Activated CD4-positive, alpha-beta T cell treated with anti-CD3 and anti-CD28 coated beads, Interleukin-10, Interleukin-2, amounts not matched to agents 100 ng/mL and 50 ng/mL, durations not matched to agents 16 hours and 8 hours (primary cell): Measurements from ENCODE around the gene SLC6A2.

Experiments
- DNase-seq: peaks from one replicate; pipeline ENCODE4 v3.0.0-alpha.2; 2020

SLC6A2 gene

GRCh38 chr16:55678161-55678821, 22.5 kb downstream of the SLC6A2 start:
- DNase-seq = no peak

- no peak for DNase-seq
Observed at GRCh38 chr16:55682086-55682485, 26.3 kb downstream of the SLC6A2 start.

GRCh38 chr16:55685973-55686372, 30.2 kb downstream of the SLC6A2 start:
- no peak for DNase-seq

GRCh38 chr16:55686671-55687070, 30.9 kb downstream of the SLC6A2 start:
- DNase-seq = no peak

GRCh38 chr16:55687802-55688201, 32.0 kb downstream of the SLC6A2 start:
- DNase-seq = no peak

- no peak for DNase-seq
Observed at GRCh38 chr16:55690841-55691240, 35.1 kb downstream of the SLC6A2 start.

- no peak for DNase-seq
Observed at GRCh38 chr16:55691771-55692170, 36.0 kb downstream of the SLC6A2 start.

GRCh38 chr16:55695595-55695994, 39.8 kb downstream of the SLC6A2 start:
- DNase-seq = no peak

- no peak for DNase-seq
Observed at GRCh38 chr16:55697867-55698266, 42.1 kb downstream of the SLC6A2 start.

GRCh38 chr16:55698331-55698730, 42.5 kb downstream of the SLC6A2 start:
- DNase-seq = no peak

GRCh38 chr16:55698946-55699345, 43.2 kb downstream of the SLC6A2 start:
- DNase-seq = no peak

- no peak for DNase-seq
Observed at GRCh38 chr16:55699616-55700015, 43.8 kb downstream of the SLC6A2 start.

- DNase-seq = no peak
Observed at GRCh38 chr16:55700067-55700466, 44.3 kb downstream of the SLC6A2 start.

GRCh38 chr16:55700961-55701360, 45.2 kb downstream of the SLC6A2 start:
- no peak for DNase-seq

- DNase-seq = peak; percentile 56
Observed at GRCh38 chr16:55701442-55702319, 45.9 kb downstream of the SLC6A2 start.

GRCh38 chr16:55703003-55704001, 47.5 kb downstream of the SLC6A2 start:
- peak; percentile 47 for DNase-seq

- no peak for DNase-seq
Observed at GRCh38 chr16:55706739-55707384, 51.1 kb downstream of the SLC6A2 start.

- DNase-seq = no peak
Observed at GRCh38 chr16:55709801-55710200, 54.0 kb downstream of the SLC6A2 start.

GRCh38 chr16:55710466-55710865, 54.7 kb downstream of the SLC6A2 start:
- no peak for DNase-seq

GRCh38 chr16:55711959-55712876, 56.4 kb downstream of the SLC6A2 start:
- DNase-seq = peak; percentile 68

GRCh38 chr16:55713103-55713502, 57.3 kb downstream of the SLC6A2 start:
- no peak for DNase-seq
